Astrocyte (in vitro differentiated cells and primary cell): ENCODE data around the gene ATP5F1D. TPM values are rescaled to one million over a fixed set of nuclear protein-coding genes. Genes with fewer than 3 reads are reported as not detected.

Experiments used
- DNase-seq: peaks from one replicate; pipeline ENCODE4 v3.0.0-alpha.2; 2010; ENCODE audit warnings: low read depth
- FAIRE-seq: peaks from 2 replicates; lab custom pipeline; 2011; peaks lifted over from hg19 to GRCh38; lab: Jason Lieb, UNC
- H2AFZ ChIP-seq: 2 replicates; pipeline ENCODE4 v1.6.0; 2012; ENCODE audit warnings: low read depth, low read length, inconsistent platforms
- H3K27ac ChIP-seq: 2 replicates; pipeline ENCODE4 v1.5.1; 2011; ENCODE audit warnings: low read depth, low read length, inconsistent platforms
- H3K27me3 ChIP-seq: 2 replicates; pipeline ENCODE4 v1.6.0; 2011; ENCODE audit warnings: low read length, inconsistent platforms; ENCODE audit not compliant: insufficient read depth
- H3K36me3 ChIP-seq: 2 replicates; pipeline ENCODE4 v1.5.1; 2011; ENCODE audit warnings: low read length, inconsistent platforms; ENCODE audit not compliant: insufficient read depth
- H3K4me1 ChIP-seq: 2 replicates; pipeline ENCODE4 v1.5.1; 2011; ENCODE audit warnings: low read length, inconsistent platforms; ENCODE audit not compliant: insufficient read depth
- H3K4me2 ChIP-seq: 2 replicates; pipeline ENCODE4 v1.6.0; 2012; ENCODE audit warnings: low read length, inconsistent platforms
- H3K4me3 ChIP-seq: 2 replicates; pipeline ENCODE4 v1.5.1; 2011; ENCODE audit warnings: low read depth, mild to moderate bottlenecking, low read length, inconsistent platforms; ENCODE audit not compliant: insufficient read depth
- H3K79me2 ChIP-seq: 2 replicates; pipeline ENCODE4 v1.6.0; 2012; ENCODE audit warnings: mild to moderate bottlenecking, low read length, inconsistent platforms; ENCODE audit not compliant: insufficient read depth
- H3K9ac ChIP-seq: 2 replicates; pipeline ENCODE4 v1.6.0; 2012; ENCODE audit warnings: mild to moderate bottlenecking, low read length, inconsistent platforms
- H3K9me3 ChIP-seq: 2 replicates; pipeline ENCODE4 v1.5.1; 2012; ENCODE audit warnings: low read depth, mild to moderate bottlenecking, low read length, inconsistent platforms; ENCODE audit not compliant: insufficient read depth
- H4K20me1 ChIP-seq: 2 replicates; pipeline ENCODE4 v1.6.0; 2012; ENCODE audit warnings: low read length, inconsistent platforms; ENCODE audit not compliant: insufficient read depth
- H3K27ac Mint-ChIP-seq: one replicate; pipeline ENCODE4 v1.8.0; 2021; ENCODE audit warnings: mild to moderate bottlenecking, mixed read lengths; ENCODE audit not compliant: unreplicated experiment
- H3K27me3 Mint-ChIP-seq: one replicate; pipeline ENCODE4 v1.8.0; 2021; ENCODE audit warnings: low read depth, mixed read lengths; ENCODE audit not compliant: unreplicated experiment
- H3K36me3 Mint-ChIP-seq: one replicate; pipeline ENCODE4 v1.8.0; 2021; ENCODE audit warnings: low read depth, mixed read lengths; ENCODE audit not compliant: unreplicated experiment
- H3K4me1 Mint-ChIP-seq: one replicate; pipeline ENCODE4 v1.8.0; 2021; ENCODE audit warnings: low read depth, mixed read lengths; ENCODE audit not compliant: unreplicated experiment
- H3K4me3 Mint-ChIP-seq: one replicate; pipeline ENCODE4 v1.8.0; 2021; ENCODE audit warnings: mild to moderate bottlenecking, moderate library complexity, mixed read lengths; ENCODE audit not compliant: unreplicated experiment
- H3K9me3 Mint-ChIP-seq: one replicate; pipeline ENCODE4 v1.8.0; 2021; ENCODE audit warnings: mild to moderate bottlenecking, mixed read lengths; ENCODE audit not compliant: unreplicated experiment
- CTCF ChIP-seq: IDR thresholded peaks from 2 replicates; pipeline ENCODE4 v1.5.1; 2011; ENCODE audit warnings: low read depth, mild to moderate bottlenecking, inconsistent platforms, low read length, moderate library complexity; ENCODE audit not compliant: insufficient read depth
- EZH2 ChIP-seq: IDR thresholded peaks from 2 replicates; pipeline ENCODE4 v1.6.1; 2012; ENCODE audit warnings: mild to moderate bottlenecking, low read length, inconsistent platforms; ENCODE audit not compliant: insufficient read depth
- total RNA-seq: library from RNA; stranded (reverse); gene quantifications from 2 replicates; pipeline ENCODE4 v1.2.1, GENCODE V29; 2021

ATP5F1D gene
- total RNA-seq, 1 donor from 2014 or later: 154 TPM

- Histone ChIP-seq H3K27me3 (peaks cover 15% of the 10 kb centered on the region), H3K4me1 (peaks cover 1% of the 10 kb centered on the region), H4K20me1 (peaks cover 30% of the 10 kb centered on the region), H3K36me3 (peaks cover 5% of the 10 kb centered on the region), H3K4me3 (no peak overlapping the region), H3K9ac (no peak overlapping the region), H3K79me2 (peaks cover 6% of the 10 kb centered on the region), H2AFZ (no peak overlapping the region), H3K9me3 (no peaks in the 10 kb centered on the region), H3K27ac (no peak overlapping the region), H3K4me2 (no peak overlapping the region)
- no peak overlapping the region for H3K27ac Mint-ChIP-seq
- no peak for FAIRE-seq
- no peak for DNase-seq
- TF ChIP-seq CTCF: no peak
- TF ChIP-seq EZH2: no peak
- H3K27me3 Mint-ChIP-seq: peaks cover 6% of the 10 kb centered on the region
- H3K36me3 Mint-ChIP-seq: peaks cover 4% of the 10 kb centered on the region
- peak overlapping the region; percentile 34 for H3K4me3 Mint-ChIP-seq
- H3K4me1 Mint-ChIP-seq: peaks cover 1% of the 10 kb centered on the region
- no peaks in the 10 kb centered on the region for H3K9me3 Mint-ChIP-seq
Measured at GRCh38 chr19:1281569-1282287, 40.2 kb downstream of the ATP5F1D start.

DNA sequence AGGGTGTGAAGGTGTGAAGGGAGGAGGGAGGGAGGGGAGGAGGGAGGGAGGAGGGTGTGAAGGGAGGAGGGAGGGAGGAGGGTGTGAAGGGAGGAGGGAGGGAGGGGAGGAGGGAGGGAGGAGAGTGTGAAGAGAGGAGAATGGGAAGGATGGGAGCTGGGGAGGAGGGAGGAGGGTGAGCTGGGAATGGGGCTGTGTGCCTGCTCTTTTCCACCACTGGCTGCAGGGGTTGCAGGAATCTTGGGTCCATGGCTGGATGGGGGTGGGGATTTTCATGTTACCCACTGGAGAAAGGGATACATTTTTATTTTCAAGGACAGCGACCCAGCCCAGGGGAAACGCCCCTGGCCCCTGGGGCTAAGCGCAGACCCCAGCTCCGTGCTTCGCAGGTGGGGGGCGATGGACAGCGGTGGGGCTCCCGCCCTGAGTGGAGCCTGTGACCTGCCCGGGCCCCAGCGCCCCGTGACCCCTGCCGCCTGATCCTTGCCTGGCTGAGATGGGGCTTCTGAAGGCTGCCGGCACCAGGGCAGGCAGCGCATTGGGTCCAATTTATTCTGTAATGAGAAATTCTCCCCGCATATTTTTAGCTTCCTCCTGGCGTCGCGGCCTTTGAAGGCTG, 41.1 kb downstream of the ATP5F1D start:
- no peak overlapping the region for H3K4me2 ChIP-seq
- H3K9ac ChIP-seq: no peak overlapping the region
- peaks cover 20% of the 10 kb centered on the region for H3K27me3 ChIP-seq
- H3K27ac Mint-ChIP-seq: no peak overlapping the region
- H3K4me1 ChIP-seq: peaks cover under 1% of the 10 kb centered on the region
- peaks cover 2% of the 10 kb centered on the region for H3K79me2 ChIP-seq
- peaks cover 6% of the 10 kb centered on the region for H3K27me3 Mint-ChIP-seq
- no peak for TF ChIP-seq EZH2
- H3K9me3 ChIP-seq: no peaks in the 10 kb centered on the region
- peaks cover 2% of the 10 kb centered on the region for H3K36me3 ChIP-seq
- no peak overlapping the region for H3K4me3 ChIP-seq
- H3K9me3 Mint-ChIP-seq: no peaks in the 10 kb centered on the region
- H3K4me3 Mint-ChIP-seq: no peak overlapping the region
- H3K36me3 Mint-ChIP-seq: peaks cover 4% of the 10 kb centered on the region
- H2AFZ ChIP-seq: no peak overlapping the region
- peaks cover 30% of the 10 kb centered on the region for H4K20me1 ChIP-seq
- DNase-seq (no peak), FAIRE-seq (no peak)
- H3K4me1 Mint-ChIP-seq: peaks cover 1% of the 10 kb centered on the region
- H3K27ac ChIP-seq: no peak overlapping the region

- Mint-ChIP-seq H3K4me1 (peaks cover 1% of the 10 kb centered on the region), H3K9me3 (no peaks in the 10 kb centered on the region), H3K27ac (no peak overlapping the region), H3K4me3 (no peak overlapping the region), H3K27me3 (peaks cover 6% of the 10 kb centered on the region), H3K36me3 (peaks cover 4% of the 10 kb centered on the region)
- Histone ChIP-seq H4K20me1 (peaks cover 30% of the 10 kb centered on the region), H3K9ac (no peak overlapping the region), H3K27me3 (peaks cover 21% of the 10 kb centered on the region), H3K9me3 (no peaks in the 10 kb centered on the region), H3K79me2 (peaks cover 2% of the 10 kb centered on the region), H3K36me3 (peaks cover 2% of the 10 kb centered on the region), H3K27ac (no peak overlapping the region), H3K4me2 (no peak overlapping the region), H3K4me3 (no peak overlapping the region), H2AFZ (no peak overlapping the region), H3K4me1 (peaks cover 2% of the 10 kb centered on the region)
- DNase-seq (no peak), FAIRE-seq (no peak)
- TF ChIP-seq CTCF (no peak), EZH2 (no peak)
Measured at GRCh38 chr19:1283207-1283916, 41.8 kb downstream of the ATP5F1D start.
